IMR-90 (cell line): ENCODE measurements around the gene DGKQ. TPM values are rescaled to one million over a fixed set of nuclear protein-coding genes. Genes with fewer than 3 reads are reported as not detected.

ENCODE experiments used
- ATAC-seq: fragments of 200-7000 bp; cut with Tn5 transposase; 2 replicates; pipeline ENCODE4 v1.9.1; 2020; ENCODE audit warnings: low read depth, mild to moderate bottlenecking, moderate library complexity
- BruUV-seq: library from RNA; stranded (reverse); fragments of 400-500 nt; replicated peaks from 2 replicates; lab custom pipeline; 2021; lab: Mats Ljungman, UMichigan
- CTCF ChIA-PET: fragments of 300-600 bp; formaldehyde crosslinking; extraction: SDS; loops from one replicate; lab custom pipeline; 2021; ENCODE audit warnings: antibody characterized with exemption; lab: Yijun Ruan, JAX
- POLR2A ChIA-PET: fragments of 300-600 bp; sonication (Branson Sonifier 250); formaldehyde crosslinking; loops from one replicate; lab custom pipeline; 2022; ENCODE audit warnings: antibody characterized with exemption; ENCODE audit not compliant: unreplicated experiment; lab: Charles Lee
- DNase-seq: peaks from one replicate; pipeline ENCODE4 v3.0.0; 2013
- H2AFZ ChIP-seq: replicated peaks from 2 replicates; pipeline ENCODE3; 2013; ENCODE audit warnings: low read length, mild to moderate bottlenecking; ENCODE audit not compliant: poor library complexity
- H2AK5ac ChIP-seq: 2 replicates; pipeline ENCODE4 v1.6.1; 2013; ENCODE audit warnings: low read depth, low read length, inconsistent platforms
- H2AK9ac ChIP-seq: replicated peaks from 2 replicates; pipeline ENCODE3; 2013; ENCODE audit warnings: mild to moderate bottlenecking, low read depth, low read length, moderate library complexity; ENCODE audit not compliant: poor library complexity
- H2BK120ac ChIP-seq: 2 replicates; pipeline ENCODE4 v1.6.1; 2013; ENCODE audit warnings: low read depth, low read length, inconsistent platforms
- H2BK15ac ChIP-seq: 3 replicates; pipeline ENCODE4 v1.6.1; 2013; ENCODE audit warnings: low read depth, low read length, inconsistent platforms
- H2BK20ac ChIP-seq: 2 replicates; pipeline ENCODE4 v1.6.1; 2013; ENCODE audit warnings: low read depth, mild to moderate bottlenecking, inconsistent platforms, low read length, moderate library complexity
- H2BK5ac ChIP-seq: 2 replicates; pipeline ENCODE4 v1.6.1; 2013; ENCODE audit warnings: mild to moderate bottlenecking, low read depth, low read length, inconsistent platforms; ENCODE audit not compliant: poor library complexity, severe bottlenecking
- H3K14ac ChIP-seq: replicated peaks from 2 replicates; pipeline ENCODE4 v1.6.1; 2013; ENCODE audit warnings: low read depth, low read length, inconsistent platforms
- H3K18ac ChIP-seq: 2 replicates; pipeline ENCODE4 v1.6.1; 2013; ENCODE audit warnings: low read depth, low read length, control low read depth
- H3K23ac ChIP-seq: 2 replicates; pipeline ENCODE4 v1.6.1; 2013; ENCODE audit warnings: low read depth, low read length, inconsistent platforms
- H3K27ac ChIP-seq: 2 replicates; pipeline ENCODE4 v1.5.1; 2013; ENCODE audit warnings: mild to moderate bottlenecking, control low read depth, low read length; ENCODE audit not compliant: insufficient read depth
- H3K27me3 ChIP-seq: 2 replicates; pipeline ENCODE4 v1.6.1; 2013; ENCODE audit warnings: low read length; ENCODE audit not compliant: control insufficient read depth, insufficient read depth
- H3K36me3 ChIP-seq: 2 replicates; pipeline ENCODE4 v1.6.1; 2013; ENCODE audit warnings: low read length, mixed read lengths; ENCODE audit not compliant: control insufficient read depth, insufficient read depth
- H3K4ac ChIP-seq: 2 replicates; pipeline ENCODE4 v1.6.1; 2013; ENCODE audit warnings: low read depth, low read length, inconsistent platforms
- H3K4me1 ChIP-seq: 2 replicates; pipeline ENCODE4 v1.6.1; 2013; ENCODE audit warnings: low read length, mixed read lengths; ENCODE audit not compliant: control insufficient read depth, insufficient read depth
- H3K4me2 ChIP-seq: 2 replicates; pipeline ENCODE4 v1.6.1; 2013; ENCODE audit warnings: low read depth, mild to moderate bottlenecking, control low read depth, low read length, moderate library complexity
- H3K4me3 ChIP-seq: 2 replicates; pipeline ENCODE4 v1.5.1; 2013; ENCODE audit warnings: low read depth, mild to moderate bottlenecking, control low read depth, low read length, moderate library complexity; ENCODE audit not compliant: insufficient read depth
- H3K56ac ChIP-seq: 2 replicates; pipeline ENCODE4 v1.6.1; 2013; ENCODE audit warnings: low read length, inconsistent platforms; ENCODE audit not compliant: insufficient read depth; ENCODE audit errors: extremely low read depth
- H3K79me1 ChIP-seq, 2 experiments: 2 replicates each; pipeline ENCODE4 v1.6.1; 2013; ENCODE audit warnings: low read length in 2 of 2, inconsistent platforms in 1 of 2, low read depth in 1 of 2
- H3K9ac ChIP-seq: 2 replicates; pipeline ENCODE4 v1.6.1; 2013; ENCODE audit warnings: low read depth, low read length, control low read depth
- H3K9me1 ChIP-seq: 2 replicates; pipeline ENCODE4 v1.6.1; 2013; ENCODE audit warnings: low read length, inconsistent platforms; ENCODE audit not compliant: insufficient read depth
- H3K9me3 ChIP-seq: 2 replicates; pipeline ENCODE4 v1.6.1; 2013; ENCODE audit warnings: low read length; ENCODE audit not compliant: control insufficient read depth, insufficient read depth
- H4K20me1 ChIP-seq: 2 replicates; pipeline ENCODE4 v1.6.1; 2013; ENCODE audit warnings: low read length, inconsistent platforms; ENCODE audit not compliant: insufficient read depth
- H4K5ac ChIP-seq: 2 replicates; pipeline ENCODE4 v1.6.1; 2013; ENCODE audit warnings: mild to moderate bottlenecking, low read depth, low read length, control low read depth
- H4K8ac ChIP-seq, 2 experiments: 2 replicates each; pipeline ENCODE4 v1.6.1; 2013; ENCODE audit warnings: low read depth in 2 of 2, low read length in 2 of 2, control low read depth in 1 of 2, inconsistent platforms in 1 of 2
- H4K91ac ChIP-seq: 2 replicates; pipeline ENCODE4 v1.6.1; 2013; ENCODE audit warnings: low read depth, low read length, inconsistent platforms; ENCODE audit not compliant: insufficient read depth
- CHD1 ChIP-seq: IDR thresholded peaks from 2 replicates; pipeline ENCODE4 v1.6.1; 2012; ENCODE audit warnings: low read depth, low read length, improper control_type of control experiment
- MAZ ChIP-seq: IDR thresholded peaks from 2 replicates; pipeline ENCODE4 v1.6.1; 2012; ENCODE audit warnings: low read depth, mild to moderate bottlenecking, low read length, improper control_type of control experiment, moderate library complexity, borderline replicate concordance
- RCOR1 ChIP-seq: IDR thresholded peaks from 2 replicates; pipeline ENCODE4 v1.6.1; 2012; ENCODE audit warnings: mild to moderate bottlenecking, low read length, improper control_type of control experiment; ENCODE audit not compliant: insufficient replicate concordance
- RFX5 ChIP-seq: IDR thresholded peaks from 2 replicates; pipeline ENCODE4 v1.8.0; 2012; ENCODE audit warnings: low read depth, mild to moderate bottlenecking, low read length, moderate library complexity
- WGBS, 2 experiments: methylation state at CpG; one replicate each; pipeline versions ENCODE4 v1.1.5 to v1.1.7; 2013; ENCODE audit warnings: missing lambda C conversion rate in 2 of 2; ENCODE audit not compliant: insufficient read length in 1 of 2; ENCODE audit errors: extremely low coverage in 2 of 2; 5-methylcytosine and 5-hydroxymethylcytosine counted together
- dilution Hi-C: fragments of 300-500 bp; cut with HindIII; formaldehyde crosslinking; loops from one replicate; pipeline ENCODE4 v1.14.3; 2018; ENCODE audit warnings: low sequenced_read_pairs; ENCODE audit not compliant: unreplicated experiment
- in situ Hi-C: fragments of 300-500 bp; cut with MboI; formaldehyde crosslinking; loops from 3 replicates; pipeline ENCODE4 v1.14.3; 2019; ENCODE audit warnings: low sequenced_read_pairs, inconsistent platforms, mixed read lengths
- intact Hi-C: fragments of 100-400 bp; cut with micrococcal nuclease; formaldehyde crosslinking; loops from 2 replicates; pipeline ENCODE4 v1.10.0; 2022
- polyA plus RNA-seq, 3 experiments: library from polyadenylated mRNA; depleted of rRNA; stranded (reverse); fragments of >200 nt; gene quantifications; 2 replicates each; pipeline ENCODE4 v1.2.3, GENCODE V29; 2012; ENCODE audit warnings: low replicate concordance in 1 of 3
- total RNA-seq: library from RNA; depleted of rRNA; stranded (reverse); fragments of >200 nt; gene quantifications from 2 replicates; pipeline ENCODE4 v1.2.3, GENCODE V29; 2012

Gene DGKQ
- total and polyA plus RNA-seq, 2 of the 4 experiments (the other 2 are of a cell fraction): 4.3 to 15.6 TPM

DNA sequence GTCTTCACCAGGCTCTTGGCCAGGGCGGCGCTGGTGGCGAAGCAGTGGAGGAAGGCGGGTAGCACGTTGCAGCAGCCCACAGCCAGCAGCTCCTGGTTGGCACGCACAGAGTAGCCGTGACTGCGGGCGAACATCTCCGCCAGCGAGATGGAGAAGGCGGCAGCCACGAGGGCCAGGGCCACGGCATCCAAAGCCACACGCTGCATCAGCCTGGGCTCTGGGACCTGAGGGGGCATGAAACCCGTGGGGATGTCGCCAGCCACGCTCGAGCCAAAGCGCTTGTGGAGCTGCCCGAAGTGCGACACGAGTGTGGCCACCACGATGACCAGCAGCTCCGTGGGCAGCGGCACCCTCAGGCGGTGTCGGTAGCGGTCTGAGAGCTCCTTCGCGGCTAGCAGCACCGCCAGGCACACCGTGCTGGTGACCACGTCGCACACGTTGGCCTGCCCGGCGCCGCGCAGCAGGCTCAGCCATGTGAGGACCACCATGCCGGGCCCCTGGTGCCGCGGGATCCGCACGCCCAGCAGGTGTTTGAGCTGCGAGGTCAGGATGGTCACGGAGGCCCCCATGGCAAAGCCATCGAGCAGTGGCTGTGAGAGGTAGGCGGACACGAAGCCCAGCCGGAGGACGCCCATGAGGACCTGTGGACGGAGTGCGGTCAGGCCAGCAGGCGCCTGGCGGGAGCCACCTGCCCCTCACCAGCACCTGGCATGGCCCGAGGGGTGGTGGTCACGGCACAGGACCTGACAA lies 16.5 kb upstream of the DGKQ start (continued):
- TF ChIP-seq RCOR1: no peak

- DNase-seq (no peak), ATAC-seq (no peak)
- Histone ChIP-seq H3K14ac (no peak overlapping the region), H3K9me3 (no peaks in the 10 kb centered on the region), H2AK9ac (no peak overlapping the region), H3K9ac (no peak overlapping the region), H2BK120ac (no peak overlapping the region), H3K79me1 (peaks cover 5 to 38% of the 10 kb centered on the region in 2 experiments; a peak in 1 of 4 replicates), H3K27me3 (no peaks in the 10 kb centered on the region), H3K56ac (no peak overlapping the region), H3K36me3 (peaks cover 9% of the 10 kb centered on the region; the same call in 1 of the 2 replicates), H3K23ac (no peak overlapping the region), H4K91ac (no peak overlapping the region), H2BK20ac (no peak overlapping the region), H3K27ac (no peak overlapping the region), H2BK5ac (no peak overlapping the region), H3K4me2 (no peak overlapping the region), H4K8ac (no peak overlapping the region), H2AFZ (no peak overlapping the region), H4K5ac (no peak overlapping the region), H3K18ac (no peak overlapping the region), H4K20me1 (no peaks in the 10 kb centered on the region; the same call in 1 of the 2 replicates), H3K9me1 (no peaks in the 10 kb centered on the region; the same call in 1 of the 2 replicates), H3K4ac (no peak overlapping the region), H3K4me1 (peaks cover 10% of the 10 kb centered on the region; the same call in 1 of the 2 replicates), H2BK15ac (no peak overlapping the region), H2AK5ac (no peak overlapping the region), H3K4me3 (no peak overlapping the region)
- no TSS peak for BruUV-seq
- POLR2A ChIA-PET: no interaction called here
- CTCF ChIA-PET: no interaction called here
- intact Hi-C loops: no loop called here
- WGBS, 2 experiments: 88% methylated on average over 47 of the region's 69 CpGs; no CpG with 5 or more reads in 1 of the 2 experiments
- TF ChIP-seq CHD1 (no peak), MAZ (no peak), RFX5 (no peak), RCOR1 (no peak)
- in situ Hi-C loops: no loop called here
- dilution Hi-C loops: no loop called here
Observed at GRCh38 chr4:988726-989721, 15.7 kb upstream of the DGKQ start.
